Stimulated activated CD8-positive, alpha-beta memory T cell treated with anti-CD3 and anti-CD28 coated beads, Interleukin-12 subunit alpha, Interleukin-12 subunit beta, amount 100 ng/mL, for 1 hour (primary cell): ENCODE results near the gene RAB38.

ENCODE experiments used
- DNase-seq: peaks from one replicate; pipeline ENCODE4 v3.0.0-alpha.2; 2020; ENCODE audit warnings: low read depth

The RAB38 gene

DNA sequence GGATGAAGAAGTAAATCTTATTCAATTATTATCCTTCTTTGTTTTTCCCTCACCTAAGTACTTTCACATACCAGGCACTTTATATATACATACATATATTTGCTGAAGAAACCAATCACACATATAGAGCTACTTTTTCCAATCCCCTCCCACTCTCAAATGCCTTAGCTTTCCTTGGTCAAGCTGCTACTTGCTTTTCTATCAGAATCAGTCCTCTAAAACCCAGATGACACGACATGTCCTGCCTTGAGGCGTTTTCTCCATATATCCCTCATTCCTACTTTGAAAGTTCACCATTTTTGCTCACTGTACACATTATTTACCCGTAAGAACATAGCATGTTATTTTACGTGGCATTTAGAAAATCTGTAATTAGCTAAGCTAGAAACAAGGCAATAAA, 5.4 kb downstream of the RAB38 start:
- no peak for DNase-seq

DNA sequence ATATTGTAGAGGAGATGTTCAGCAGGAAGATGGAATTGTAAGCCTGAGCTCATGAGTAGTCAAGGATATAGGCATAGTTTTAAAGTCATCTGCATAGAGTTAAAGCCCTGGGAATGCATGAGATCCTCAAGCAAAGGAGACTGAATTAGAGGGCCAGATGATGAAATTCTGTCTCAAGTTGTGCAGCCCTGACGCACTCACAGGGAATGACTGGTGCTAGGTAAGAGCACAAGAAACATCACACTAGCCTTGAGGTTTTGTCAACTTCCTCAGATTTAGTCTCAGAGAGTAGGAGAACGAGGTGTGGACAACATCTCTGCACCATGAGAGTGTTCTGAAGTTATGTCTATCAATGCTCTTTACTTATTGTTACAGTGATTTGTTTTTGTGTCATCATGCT, 5.8 kb downstream of the RAB38 start:
- DNase-seq = no peak

- DNase-seq = no peak
These were observed 7.4 kb downstream of the RAB38 start for GRCh38 chr11:88167853-88168252.

DNA sequence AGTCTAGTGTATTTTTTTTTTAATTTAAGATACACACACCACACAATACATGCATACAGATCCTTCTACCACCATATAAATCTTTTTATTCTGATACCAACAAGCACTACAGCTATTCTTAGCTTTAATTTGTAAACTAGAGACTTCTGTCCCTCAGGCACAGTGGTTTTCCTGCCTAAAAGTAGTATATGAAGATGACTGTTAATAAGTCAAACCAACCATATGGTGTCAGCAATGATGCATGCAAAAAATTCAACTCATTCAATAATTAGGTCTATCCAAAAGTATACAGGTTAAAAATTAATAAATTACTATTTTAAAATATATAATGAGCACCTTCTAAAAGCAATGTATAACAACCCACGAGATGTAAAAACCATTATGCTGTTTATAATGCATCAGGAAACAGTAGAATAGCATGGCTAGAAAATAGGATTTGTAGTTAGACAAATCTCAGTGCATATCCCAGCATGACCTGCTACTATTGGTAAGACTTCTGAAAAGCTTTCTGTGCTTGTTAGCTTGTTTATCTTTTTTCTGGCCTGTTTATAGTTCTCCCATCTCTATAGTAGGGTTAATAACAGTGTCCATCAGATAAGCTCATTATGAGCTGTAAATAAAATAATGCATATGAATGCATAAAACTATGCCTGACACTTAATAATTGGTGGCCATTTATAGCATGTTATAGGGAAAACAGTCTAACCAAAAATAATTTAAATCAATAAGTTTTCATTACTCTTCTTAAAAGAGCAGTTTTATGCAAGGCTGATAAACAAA, 10.2 kb downstream of the RAB38 start:
- DNase-seq = no peak

DNA sequence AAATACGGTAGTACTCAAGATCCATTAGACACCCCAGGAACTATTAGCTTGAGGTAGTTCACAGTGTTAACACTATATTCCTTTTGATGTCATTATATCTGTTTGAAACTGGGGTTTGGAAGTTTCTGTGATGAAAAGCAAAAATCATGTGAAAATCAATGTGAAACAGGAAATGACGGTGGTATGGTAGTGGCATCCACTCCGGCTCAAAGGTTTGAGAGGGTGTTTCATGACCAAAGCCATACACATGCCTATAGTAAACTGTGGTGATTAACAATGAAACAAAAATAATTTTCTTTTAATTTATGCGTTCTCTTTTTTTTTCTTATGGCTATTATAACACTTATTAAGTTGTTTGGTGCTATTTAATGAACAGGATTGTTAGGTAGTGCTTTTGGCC, 10.9 kb downstream of the RAB38 start:
- no peak for DNase-seq

DNA sequence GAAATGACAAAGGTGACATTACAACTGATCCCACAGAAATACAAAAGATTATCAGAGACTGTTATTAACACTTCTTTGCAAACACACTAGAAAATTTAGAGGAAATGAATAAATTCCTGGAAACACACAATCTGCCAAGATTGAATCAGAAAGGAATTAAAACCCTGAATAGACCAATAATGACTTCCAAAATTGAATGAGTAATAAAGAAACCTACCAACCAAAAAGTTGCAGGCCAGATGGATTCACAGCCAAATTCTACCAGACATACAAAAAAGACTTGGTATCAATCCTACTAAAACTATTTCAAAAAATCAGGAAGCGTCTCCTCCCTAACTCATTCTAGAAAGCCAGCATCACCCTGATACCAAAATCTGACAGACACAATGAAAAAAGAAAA, 17.2 kb downstream of the RAB38 start:
- DNase-seq = no peak

GRCh38 chr11:88157370-88157769, 17.9 kb downstream of the RAB38 start:
- no peak for DNase-seq

- DNase-seq = no peak
These were observed 22.9 kb downstream of the RAB38 start for GRCh38 chr11:88152381-88152780.

DNA sequence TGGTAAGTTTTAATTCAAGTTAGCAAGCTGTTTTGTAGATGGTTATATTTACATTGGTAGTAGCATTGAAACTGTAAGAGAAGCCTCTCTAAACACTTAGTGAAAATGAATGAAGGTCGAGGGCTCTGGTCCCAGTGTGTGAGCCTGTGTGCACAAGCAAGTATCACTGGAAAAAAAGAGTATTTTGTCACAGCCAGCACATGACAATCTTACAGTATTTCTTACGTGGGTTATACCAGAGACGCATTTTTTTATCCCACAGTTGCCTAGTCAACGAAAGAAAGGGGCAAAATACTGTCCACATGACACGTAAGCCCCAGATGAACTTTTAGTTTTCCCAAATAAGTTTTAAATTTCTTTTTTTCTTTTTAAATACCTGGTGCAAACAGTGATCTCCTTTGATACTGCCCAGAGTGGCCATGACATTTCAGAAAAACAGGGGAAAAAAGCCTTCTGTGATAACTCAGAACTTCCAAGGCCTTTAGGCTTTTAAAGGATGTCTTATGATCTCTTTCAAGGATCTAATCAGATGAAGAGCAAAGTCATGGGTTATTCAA, 23.5 kb downstream of the RAB38 start:
- no peak for DNase-seq

DNA sequence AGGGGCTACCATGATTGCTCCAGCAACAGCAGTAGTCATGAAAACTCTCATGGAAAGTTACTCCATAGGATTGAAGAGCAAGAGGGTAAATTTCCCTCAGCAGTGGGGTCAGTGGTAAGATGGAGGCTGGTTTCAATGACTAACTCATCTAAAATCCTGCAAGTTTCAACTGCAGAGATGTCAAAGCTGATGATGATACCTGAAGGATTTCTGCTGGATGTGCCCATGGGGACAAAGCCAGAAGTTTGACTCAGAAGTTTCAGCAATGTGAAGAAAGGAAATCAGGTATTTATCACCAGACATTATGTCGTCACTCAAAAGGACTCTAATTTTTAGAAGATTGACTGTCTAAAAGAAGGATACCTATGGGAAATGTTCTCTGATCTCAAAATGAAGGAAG, 29.1 kb downstream of the RAB38 start:
- no peak for DNase-seq

GRCh38 chr11:88139865-88140264, 35.4 kb downstream of the RAB38 start:
- no peak for DNase-seq

GRCh38 chr11:88131764-88132470, 43.3 kb downstream of the RAB38 start:
- no peak for DNase-seq

GRCh38 chr11:88122956-88123355, 52.3 kb downstream of the RAB38 start:
- DNase-seq = no peak

DNA sequence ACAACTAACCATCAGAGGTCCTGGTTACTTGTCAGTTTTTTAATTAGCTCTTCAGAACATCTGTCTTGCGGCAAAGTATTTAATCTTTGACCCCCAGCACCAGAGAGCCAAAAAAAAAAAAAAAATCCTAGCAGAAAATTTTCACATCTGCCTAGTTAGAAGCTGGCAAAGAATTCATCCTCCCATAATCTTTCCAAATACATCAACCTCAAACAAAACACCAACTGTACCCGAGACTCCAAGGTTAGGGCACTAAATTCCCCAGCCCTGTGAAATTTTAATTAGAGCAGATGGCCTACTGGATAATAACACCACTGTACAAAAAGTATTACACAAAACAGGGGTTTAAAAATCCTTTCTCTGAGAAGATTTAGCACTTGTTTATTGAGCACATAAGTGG, 55.7 kb downstream of the RAB38 start:
- DNase-seq = no peak

GRCh38 chr11:88117281-88117858, 57.9 kb downstream of the RAB38 start:
- DNase-seq = no peak

DNA sequence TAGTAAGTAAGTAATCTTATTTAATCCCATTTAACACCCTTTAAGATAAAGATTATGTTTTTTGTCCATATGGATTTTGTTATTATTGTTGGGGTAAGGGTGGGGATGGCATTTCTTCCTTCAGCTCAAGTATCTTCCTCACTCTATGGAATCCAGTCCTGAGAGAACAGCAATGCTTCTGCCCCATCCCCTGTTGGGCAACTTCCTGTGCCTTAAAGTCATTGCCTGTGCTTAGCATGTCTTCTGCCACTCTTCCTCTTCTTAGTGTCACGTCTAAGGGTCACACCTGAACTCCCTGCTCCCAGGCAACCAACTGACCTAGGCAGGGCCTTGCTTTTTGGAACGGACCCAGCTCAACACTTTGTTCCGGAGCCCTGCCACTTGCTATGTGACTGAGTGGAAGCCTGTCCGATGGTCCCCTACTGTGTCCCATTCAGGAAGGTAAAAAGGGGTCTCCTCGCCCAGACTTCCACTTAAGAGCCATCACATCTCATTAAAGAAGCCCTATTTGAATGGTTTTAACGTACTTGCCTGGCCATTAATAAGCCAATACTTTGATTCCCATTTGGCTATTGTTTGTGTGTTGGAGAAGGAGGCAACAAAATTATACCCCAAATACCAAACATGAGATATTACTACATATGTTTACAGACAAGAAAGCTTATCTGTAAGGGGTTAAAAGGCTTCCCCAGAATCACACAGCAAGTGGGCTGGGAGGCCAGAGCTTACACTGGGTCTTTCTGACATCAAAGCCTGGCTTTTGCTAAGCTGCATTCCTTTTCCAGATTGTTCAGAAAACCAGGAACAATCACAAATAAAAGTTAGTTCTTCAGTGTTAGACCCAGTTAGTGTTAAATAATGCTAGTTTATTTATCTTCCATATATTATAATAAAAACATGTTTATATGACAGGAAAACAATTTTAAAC, 59.2 kb downstream of the RAB38 start:
- no peak for DNase-seq

DNA sequence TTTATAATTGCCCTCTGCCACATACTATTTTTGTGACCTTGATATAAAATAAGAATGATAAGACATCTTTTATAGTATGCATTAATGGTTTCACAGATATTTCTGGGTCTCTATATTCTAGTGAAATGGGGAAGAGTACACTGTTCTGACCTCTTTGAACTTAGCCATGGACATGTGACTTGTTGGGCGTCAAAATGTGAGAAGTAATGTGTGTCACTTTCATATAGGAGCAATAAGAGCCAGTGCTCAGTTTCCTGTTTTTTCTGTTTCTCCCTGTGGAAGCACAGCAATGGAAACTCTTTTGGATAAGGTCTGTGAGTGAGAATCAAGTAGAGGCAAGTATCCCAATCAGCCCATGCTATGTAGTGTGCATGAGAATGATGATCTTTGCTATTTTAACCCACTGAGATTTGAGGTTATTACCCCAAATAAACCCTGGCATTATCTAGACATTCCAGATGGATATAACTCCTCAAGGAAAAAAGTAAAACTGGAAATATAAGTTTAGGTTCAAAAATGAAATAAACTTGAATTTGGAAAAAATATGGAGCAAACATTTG, 60.7 kb downstream of the RAB38 start:
- no peak for DNase-seq

GRCh38 chr11:88106666-88107065, 68.6 kb downstream of the RAB38 start:
- no peak for DNase-seq

GRCh38 chr11:88105951-88106350, 69.3 kb downstream of the RAB38 start:
- DNase-seq = no peak

- DNase-seq = no peak
These were observed 69.7 kb downstream of the RAB38 start for GRCh38 chr11:88105526-88105925.

- DNase-seq = no peak
These were observed 70.8 kb downstream of the RAB38 start for GRCh38 chr11:88104408-88104807.
